Activated CD8-positive, alpha-beta memory T cell treated with anti-CD3 and anti-CD28 coated beads for 1 hour (primary cell): ENCODE results near the gene BTBD3.

Experiments used
- DNase-seq, 2 donors: peaks; one replicate each; pipeline ENCODE4 v3.0.0-alpha.2; 2020; ENCODE audit warnings: low read depth in 1 of 2; ENCODE audit errors: extremely low read depth in 1 of 2

BTBD3 gene

DNA sequence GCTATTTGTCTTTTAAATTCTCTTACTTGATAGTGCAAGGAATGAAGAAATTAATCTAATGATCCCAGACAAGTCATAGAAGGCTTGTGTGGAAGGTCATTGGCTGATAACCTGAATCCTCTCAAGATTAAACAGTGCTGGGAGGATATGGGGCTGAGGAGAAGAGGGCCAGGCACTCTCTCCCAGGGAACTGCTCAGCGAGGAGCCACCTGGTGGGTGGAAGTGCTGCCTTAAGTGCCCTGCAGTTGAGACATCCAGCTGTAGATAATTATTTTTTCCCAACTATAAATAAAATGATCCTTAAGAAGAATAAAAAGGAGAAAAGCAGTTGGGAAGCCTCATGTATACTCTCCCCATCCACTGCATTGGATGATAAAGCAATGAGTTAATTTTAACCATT lies 47.9 kb downstream of the BTBD3 start:
- DNase-seq: no peak

DNA sequence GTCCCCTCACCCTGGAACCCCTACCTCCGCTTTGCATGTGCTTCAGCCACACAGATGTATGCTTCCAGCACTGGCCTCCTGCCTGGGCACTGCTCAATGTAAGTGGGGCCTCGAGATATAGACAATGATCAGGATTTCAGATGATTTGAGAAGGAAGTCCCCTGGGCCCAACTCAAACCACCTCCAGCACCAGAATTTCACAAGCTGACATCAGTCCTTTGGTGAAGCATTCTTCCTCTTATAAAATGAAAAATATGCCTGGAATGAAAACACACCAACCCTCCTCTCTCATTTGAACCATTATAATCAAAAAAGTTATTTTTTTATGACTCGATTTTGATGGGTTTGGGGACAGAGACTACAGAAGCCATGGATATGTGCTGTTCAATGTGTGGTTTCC lies 48.5 kb downstream of the BTBD3 start:
- no peak for DNase-seq

DNA sequence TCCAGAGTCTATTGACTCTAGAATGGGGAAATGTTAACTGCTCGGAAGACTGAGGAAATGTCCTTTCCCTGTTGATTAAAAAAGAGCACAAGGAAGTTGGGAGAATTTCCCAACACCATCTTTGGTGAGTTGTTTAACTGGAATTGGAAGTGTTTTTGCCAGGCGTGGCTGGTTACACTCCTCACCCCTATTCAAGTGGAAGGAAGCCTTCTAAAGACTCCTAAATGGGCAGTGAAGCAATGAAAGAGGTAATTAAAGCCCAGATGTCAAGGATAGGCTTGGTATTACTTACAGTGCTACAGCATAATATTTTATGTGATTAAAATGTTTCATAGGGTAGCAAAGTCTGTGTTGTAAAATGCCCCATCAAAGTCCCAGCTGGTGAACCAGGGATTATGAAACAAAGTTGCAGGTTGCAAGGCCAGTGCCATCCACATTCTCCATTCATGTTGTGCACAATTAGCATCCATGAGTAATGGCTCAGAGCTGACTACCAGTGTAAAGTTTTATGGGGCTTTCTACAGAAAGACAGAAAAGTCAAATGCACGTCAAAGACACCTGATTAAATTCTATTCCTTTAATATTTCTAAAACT lies 52.6 kb downstream of the BTBD3 start:
- DNase-seq: no peak

DNA sequence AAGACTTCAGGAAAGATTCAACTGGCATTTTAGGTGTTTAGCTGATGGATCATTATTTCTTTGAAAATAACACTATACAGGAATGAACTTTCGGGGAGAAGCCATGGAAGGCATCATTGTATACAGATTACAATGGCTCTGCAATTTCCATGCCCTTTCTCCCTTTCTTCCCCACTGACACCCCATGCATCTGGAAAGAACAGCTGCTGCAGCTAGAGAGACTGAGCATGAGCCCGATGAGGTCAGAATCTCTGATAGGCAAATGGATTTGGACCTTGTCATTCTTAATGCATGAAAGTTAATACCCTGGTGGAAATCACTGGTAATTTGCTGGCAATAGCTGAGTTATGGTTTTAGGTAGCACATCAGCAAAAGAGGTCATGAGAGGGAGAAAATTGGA lies 54.8 kb downstream of the BTBD3 start:
- DNase-seq: no peak
